OCI-LY7 (cell line): ENCODE data around the gene ERN1. TPM values are rescaled to one million over a fixed set of nuclear protein-coding genes. Genes with fewer than 3 reads are reported as not detected.

Experiments used
- BruUV-seq: library from RNA; stranded (reverse); fragments of 400-500 nt; replicated peaks from 2 replicates; lab custom pipeline; 2021; lab: Mats Ljungman, UMichigan
- CTCF ChIA-PET: fragments of 300-600 bp; sonication (Branson Sonifier 250); formaldehyde crosslinking; loops from one replicate; lab custom pipeline; 2022; ENCODE audit warnings: antibody characterized with exemption; ENCODE audit not compliant: unreplicated experiment; lab: Charles Lee
- POLR2A ChIA-PET: fragments of 300-600 bp; sonication (Branson Sonifier 250); formaldehyde crosslinking; loops from one replicate; lab custom pipeline; 2022; ENCODE audit warnings: antibody characterized with exemption; lab: Charles Lee
- DNase-seq: peaks from one replicate; pipeline ENCODE4 v3.0.0-alpha.2; 2015; ENCODE audit warnings: low spot score
- H2AFZ ChIP-seq: fragments of 200-600 bp; sonication (generic), shearing (Covaris generic); 2 replicates; pipeline ENCODE4 v1.6.1; 2014; ENCODE audit warnings: mild to moderate bottlenecking, antibody characterized with exemption, low read length, moderate library complexity
- H3K27ac ChIP-seq: fragments of 200-600 bp; sonication (generic); 2 replicates; pipeline ENCODE4 v1.5.1; 2014; ENCODE audit warnings: mixed run types, low read depth, mild to moderate bottlenecking, moderate library complexity, low read length, inconsistent platforms; ENCODE audit not compliant: poor library complexity, severe bottlenecking
- H3K36me3 ChIP-seq: fragments of 200-600 bp; sonication (generic); 2 replicates; pipeline ENCODE4 v1.6.1; 2014; ENCODE audit warnings: mild to moderate bottlenecking, antibody characterized with exemption, low read length, moderate library complexity, mixed read lengths; ENCODE audit not compliant: insufficient read depth
- H3K4me1 ChIP-seq: fragments of 200-600 bp; sonication (generic); 2 replicates; pipeline ENCODE4 v1.5.1; 2014; ENCODE audit warnings: mild to moderate bottlenecking, low read length; ENCODE audit not compliant: insufficient read depth, poor library complexity, severe bottlenecking
- H3K4me2 ChIP-seq: fragments of 200-600 bp; sonication (generic); 2 replicates; pipeline ENCODE4 v1.6.1; 2014; ENCODE audit warnings: mild to moderate bottlenecking, low read length
- H3K4me3 ChIP-seq: fragments of 200-600 bp; sonication (generic); 2 replicates; pipeline ENCODE4 v1.5.1; 2014; ENCODE audit warnings: mild to moderate bottlenecking, low read depth, low read length; ENCODE audit not compliant: poor library complexity, severe bottlenecking
- H3K79me2 ChIP-seq: fragments of 200-600 bp; sonication (generic); 2 replicates; pipeline ENCODE4 v1.6.1; 2016; ENCODE audit warnings: low read depth, mild to moderate bottlenecking, low read length, moderate library complexity, mixed read lengths; ENCODE audit not compliant: insufficient read depth
- H3K9me2 ChIP-seq: fragments of 200-600 bp; sonication (generic); 2 replicates; pipeline ENCODE4 v1.6.1; 2016; ENCODE audit warnings: mild to moderate bottlenecking, low read length, mixed read lengths; ENCODE audit not compliant: insufficient read depth
- H3K9me3 ChIP-seq: fragments of 200-600 bp; sonication (generic); 2 replicates; pipeline ENCODE4 v1.6.1; 2014; ENCODE audit warnings: mild to moderate bottlenecking, mixed run types, low read length, mixed read lengths
- H4K20me1 ChIP-seq: fragments of 200-600 bp; sonication (generic); 2 replicates; pipeline ENCODE4 v1.6.1; 2014; ENCODE audit warnings: mild to moderate bottlenecking, antibody characterized with exemption, low read length, moderate library complexity, mixed read lengths; ENCODE audit not compliant: insufficient read depth
- CTCF ChIP-seq: fragments of 200-600 bp; sonication (generic); conservative IDR thresholded peaks from 2 replicates; pipeline ENCODE4 v1.5.1; 2014; ENCODE audit warnings: mild to moderate bottlenecking, antibody characterized with exemption, low read length, moderate library complexity, mixed read lengths
- EZH2phosphoT487 ChIP-seq: fragments of 200-600 bp; sonication (generic); IDR thresholded peaks from 2 replicates; pipeline ENCODE4 v1.6.1; 2018; ENCODE audit warnings: low read depth, borderline replicate concordance, mild to moderate bottlenecking, mixed run types, antibody characterized with exemption, low read length, moderate library complexity, mixed read lengths
- intact Hi-C: fragments of 100-400 bp; cut with micrococcal nuclease; formaldehyde crosslinking; loops from one replicate; pipeline ENCODE4 v1.10.0; 2022; ENCODE audit not compliant: unreplicated experiment
- total RNA-seq, 2 experiments: library from RNA; depleted of rRNA in 1 of 2; stranded (reverse); fragments of >200 nt in 1 of 2; shearing (Covaris generic) in 1 of 2; gene quantifications; 2 replicates each; pipeline ENCODE4 v1.2.3, GENCODE V29; 2014 to 2022

ERN1 gene
- total RNA-seq, 2 experiments from 2014 or later, result 22.0 to 70.3 TPM

- Histone ChIP-seq H3K9me3 (no peaks in the 10 kb centered on the region), H3K27ac (no peak overlapping the region), H3K4me3 (no peak overlapping the region), H3K9me2 (no peaks in the 10 kb centered on the region), H3K79me2 (no peaks in the 10 kb centered on the region), H3K36me3 (peaks cover 16% of the 10 kb centered on the region), H3K4me2 (no peak overlapping the region), H3K4me1 (no peaks in the 10 kb centered on the region), H4K20me1 (no peaks in the 10 kb centered on the region), H2AFZ (no peak overlapping the region)
- no TSS peak for BruUV-seq
- CTCF ChIA-PET, result no interaction called here
- intact Hi-C loops, result no loop called here
- POLR2A ChIA-PET, result interaction anchor here (0.9 to 1.4 kb wide), 3 partner anchors 9 to 59 kb away, joined by 4 to 8 read pairs (median 4); no protein-coding TSS in a partner anchor
- DNase-seq, result no peak
- TF ChIP-seq EZH2phosphoT487 (no peak), CTCF (no peak)
Observed at GRCh38 chr17:64176556-64176955, 46.6 kb upstream of the ERN1 start.

GRCh38 chr17:64174686-64175456, 44.9 kb upstream of the ERN1 start:
- H4K20me1 ChIP-seq, result no peaks in the 10 kb centered on the region
- POLR2A ChIA-PET, result no interaction called here
- CTCF ChIA-PET, result no interaction called here
- no peaks in the 10 kb centered on the region for H3K9me3 ChIP-seq
- H3K4me2 ChIP-seq, result no peak overlapping the region
- intact Hi-C loops, result no loop called here
- no peaks in the 10 kb centered on the region for H3K9me2 ChIP-seq
- H3K4me1 ChIP-seq, result no peaks in the 10 kb centered on the region
- H3K27ac ChIP-seq, result no peak overlapping the region
- peaks cover 16% of the 10 kb centered on the region for H3K36me3 ChIP-seq
- BruUV-seq, result no TSS peak
- no peak overlapping the region for H3K4me3 ChIP-seq
- H3K79me2 ChIP-seq, result no peaks in the 10 kb centered on the region
- TF ChIP-seq EZH2phosphoT487, result no peak
- TF ChIP-seq CTCF, result no peak
- H2AFZ ChIP-seq, result no peak overlapping the region
- DNase-seq, result no peak

GRCh38 chr17:64173646-64174045, 43.7 kb upstream of the ERN1 start:
- no TSS peak for BruUV-seq
- CTCF ChIA-PET, result no interaction called here
- intact Hi-C loops, result no loop called here

More at GRCh38 chr17:64173646-64174045, 43.7 kb upstream of the ERN1 start:
- Histone ChIP-seq H4K20me1 (no peaks in the 10 kb centered on the region), H3K36me3 (peaks cover 13% of the 10 kb centered on the region), H3K79me2 (no peaks in the 10 kb centered on the region), H3K27ac (no peak overlapping the region), H2AFZ (no peak overlapping the region), H3K4me2 (no peak overlapping the region), H3K9me3 (no peaks in the 10 kb centered on the region), H3K9me2 (no peaks in the 10 kb centered on the region), H3K4me1 (no peaks in the 10 kb centered on the region), H3K4me3 (no peak overlapping the region)
- TF ChIP-seq CTCF (no peak), EZH2phosphoT487 (no peak)
- POLR2A ChIA-PET, result no interaction called here
- no peak for DNase-seq
